ENCODE data around the gene DIS3L2.
"Not testable (repeated sequence)": the region's sequence is repeated elsewhere in the genome, so short reads cannot be mapped to it uniquely, and the experiment has no call there.

Gene DIS3L2

DNA sequence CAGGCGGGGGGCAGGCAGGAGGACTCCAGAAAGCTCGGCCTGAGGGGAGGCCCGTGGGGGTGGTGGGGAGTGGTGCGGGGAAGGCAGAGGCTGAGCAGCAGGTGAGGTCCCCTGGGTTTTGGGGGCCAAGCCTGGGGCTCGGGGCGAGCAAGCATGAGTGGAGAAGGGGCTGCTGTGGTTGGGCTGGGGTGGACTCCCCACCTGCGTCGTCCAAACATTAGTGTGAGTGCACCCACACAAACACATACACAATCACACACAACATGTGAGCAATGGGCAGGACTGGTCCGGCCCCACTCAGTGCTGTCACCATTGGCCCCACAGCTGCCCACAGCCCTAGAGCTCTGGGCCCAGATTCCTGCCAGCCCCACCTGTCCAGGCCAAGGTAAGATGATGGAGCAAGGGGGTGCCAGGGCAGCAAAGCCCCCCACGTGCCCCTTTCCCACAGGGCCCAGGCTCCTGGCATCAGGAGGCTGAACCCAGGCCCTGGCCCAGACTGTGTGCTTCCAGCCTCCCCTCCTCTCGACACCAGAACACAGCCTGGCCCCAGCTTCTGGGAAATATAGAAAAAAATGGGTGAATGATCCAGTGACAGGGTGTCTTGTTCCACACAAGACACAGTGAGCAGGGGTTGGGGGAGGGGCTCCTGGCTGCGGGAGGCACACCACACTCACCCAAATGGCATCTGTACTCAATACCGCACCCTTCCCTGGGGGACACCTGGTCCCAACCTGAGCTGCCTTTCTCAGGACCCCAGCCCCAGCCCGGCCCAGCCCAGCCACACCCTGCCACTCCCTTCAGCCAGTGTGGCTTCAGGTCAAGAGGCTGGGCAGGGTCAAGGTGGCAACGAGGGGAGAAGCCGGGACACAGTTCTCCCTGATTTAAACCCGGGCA, 416.6 kb downstream of the DIS3L2 start:
- DNase-seq = no peak

DNA sequence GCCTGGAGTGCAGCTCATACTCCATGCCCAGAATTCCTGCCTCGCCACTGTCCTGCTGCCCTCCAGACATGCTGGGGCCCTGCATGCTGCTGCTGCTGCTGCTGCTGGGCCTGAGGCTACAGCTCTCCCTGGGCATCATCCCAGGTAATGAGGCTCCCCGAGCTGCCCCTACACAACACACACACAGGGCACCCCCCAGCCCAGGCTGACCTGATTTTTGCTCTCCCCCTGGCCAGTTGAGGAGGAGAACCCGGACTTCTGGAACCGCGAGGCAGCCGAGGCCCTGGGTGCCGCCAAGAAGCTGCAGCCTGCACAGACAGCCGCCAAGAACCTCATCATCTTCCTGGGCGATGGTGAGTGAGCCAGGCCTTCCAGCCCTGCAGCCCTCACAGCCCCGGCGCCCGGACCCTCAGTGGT, 417.2 kb downstream of the DIS3L2 start, which contains the start of gene ALPP:
TSS of gene ALPP (plus strand) at position 17 of the 417 bp plus-strand sequence. CDS start at position 69, 52 bp downstream.
- not testable (repeated sequence) for DNase-seq

DNA sequence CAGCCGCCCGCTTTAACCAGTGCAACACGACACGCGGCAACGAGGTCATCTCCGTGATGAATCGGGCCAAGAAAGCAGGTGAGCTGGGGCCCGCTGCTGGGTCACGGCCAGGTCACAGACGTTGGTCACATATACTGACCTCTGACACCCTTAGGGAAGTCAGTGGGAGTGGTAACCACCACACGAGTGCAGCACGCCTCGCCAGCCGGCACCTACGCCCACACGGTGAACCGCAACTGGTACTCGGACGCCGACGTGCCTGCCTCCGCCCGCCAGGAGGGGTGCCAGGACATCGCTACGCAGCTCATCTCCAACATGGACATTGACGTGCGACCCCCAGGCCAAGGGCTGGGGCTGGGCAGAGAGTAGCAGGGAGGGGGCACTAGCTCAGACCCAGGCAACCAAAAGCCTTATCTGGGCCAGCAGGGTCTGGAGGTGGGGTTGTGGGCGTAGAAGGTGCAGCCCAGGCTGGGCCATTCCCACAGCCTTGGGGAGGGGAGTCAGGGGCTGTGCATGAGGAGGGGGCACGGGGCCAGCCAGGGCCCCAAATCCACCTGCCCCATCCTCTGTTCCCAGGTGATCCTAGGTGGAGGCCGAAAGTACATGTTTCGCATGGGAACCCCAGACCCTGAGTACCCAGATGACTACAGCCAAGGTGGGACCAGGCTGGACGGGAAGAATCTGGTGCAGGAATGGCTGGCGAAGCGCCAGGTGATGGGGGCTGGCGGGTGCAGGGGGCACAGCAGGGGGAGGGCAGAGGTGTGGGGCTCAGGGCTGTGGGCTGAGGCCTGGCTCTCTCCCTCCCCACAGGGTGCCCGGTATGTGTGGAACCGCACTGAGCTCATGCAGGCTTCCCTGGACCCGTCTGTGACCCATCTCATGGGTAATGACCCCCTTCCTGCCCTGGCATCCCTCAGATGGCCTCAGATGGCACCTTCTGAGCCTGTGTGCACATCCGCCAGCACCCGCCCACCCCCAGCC, 418.4 kb downstream of the DIS3L2 start:
- DNase-seq = not testable (repeated sequence)

DNA sequence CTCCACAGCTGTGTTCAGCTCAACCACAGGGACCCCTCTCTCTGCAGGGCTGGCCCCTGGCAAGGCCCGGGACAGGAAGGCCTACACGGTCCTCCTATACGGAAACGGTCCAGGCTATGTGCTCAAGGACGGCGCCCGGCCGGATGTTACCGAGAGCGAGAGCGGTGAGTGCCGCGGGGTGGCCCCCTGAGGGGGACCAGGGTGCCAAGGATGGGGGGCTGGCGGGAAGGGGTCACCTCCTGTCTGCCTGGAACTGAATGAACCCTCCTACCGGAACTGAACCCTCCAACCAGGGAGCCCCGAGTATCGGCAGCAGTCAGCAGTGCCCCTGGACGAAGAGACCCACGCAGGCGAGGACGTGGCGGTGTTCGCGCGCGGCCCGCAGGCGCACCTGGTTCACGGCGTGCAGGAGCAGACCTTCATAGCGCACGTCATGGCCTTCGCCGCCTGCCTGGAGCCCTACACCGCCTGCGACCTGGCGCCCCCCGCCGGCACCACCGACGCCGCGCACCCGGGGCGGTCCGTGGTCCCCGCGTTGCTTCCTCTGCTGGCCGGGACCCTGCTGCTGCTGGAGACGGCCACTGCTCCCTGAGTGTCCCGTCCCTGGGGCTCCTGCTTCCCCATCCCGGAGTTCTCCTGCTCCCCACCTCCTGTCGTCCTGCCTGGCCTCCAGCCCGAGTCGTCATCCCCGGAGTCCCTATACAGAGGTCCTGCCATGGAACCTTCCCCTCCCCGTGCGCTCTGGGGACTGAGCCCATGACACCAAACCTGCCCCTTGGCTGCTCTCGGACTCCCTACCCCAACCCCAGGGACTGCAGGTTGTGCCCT, 419.9 kb downstream of the DIS3L2 start:
- not testable (repeated sequence) for DNase-seq

DNA sequence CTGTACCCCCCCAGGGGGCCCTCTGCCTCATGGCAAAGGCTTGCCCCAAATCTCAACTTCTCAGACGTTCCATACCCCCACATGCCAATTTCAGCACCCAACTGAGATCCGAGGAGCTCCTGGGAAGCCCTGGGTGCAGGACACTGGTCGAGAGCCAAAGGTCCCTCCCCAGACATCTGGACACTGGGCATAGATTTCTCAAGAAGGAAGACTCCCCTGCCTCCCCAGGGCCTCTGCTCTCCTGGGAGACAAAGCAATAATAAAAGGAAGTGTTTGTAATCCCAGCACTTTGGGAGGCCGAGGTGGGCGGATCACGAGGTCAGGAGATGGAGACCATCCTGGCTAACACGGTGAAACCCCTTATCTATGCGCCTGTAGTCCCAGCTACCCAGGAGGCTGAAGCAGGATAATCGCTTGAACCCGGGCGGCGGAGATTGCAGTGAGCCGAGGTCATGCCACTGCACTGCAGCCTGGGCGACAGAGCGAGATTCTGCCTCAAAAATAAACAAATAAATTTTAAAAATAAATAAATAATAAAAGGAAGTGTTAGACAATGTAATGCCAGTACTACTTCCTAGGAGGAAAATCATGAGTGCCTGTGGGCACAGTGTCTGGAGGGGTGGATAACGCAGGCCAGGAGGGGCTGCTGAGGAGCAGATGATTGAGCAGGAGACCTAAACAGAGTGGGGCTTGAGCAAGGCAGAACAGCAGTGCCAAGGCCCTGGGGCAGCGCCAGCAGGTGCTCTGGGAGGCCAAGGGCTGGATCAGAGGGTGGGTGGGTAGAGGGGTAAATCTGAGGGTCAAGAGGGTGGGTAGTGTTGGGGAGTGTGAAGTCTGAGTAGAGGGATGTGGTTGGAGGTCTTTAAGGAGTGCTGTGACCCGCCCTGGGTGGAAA, 421.1 kb downstream of the DIS3L2 start:
- DNase-seq = no peak

DNA sequence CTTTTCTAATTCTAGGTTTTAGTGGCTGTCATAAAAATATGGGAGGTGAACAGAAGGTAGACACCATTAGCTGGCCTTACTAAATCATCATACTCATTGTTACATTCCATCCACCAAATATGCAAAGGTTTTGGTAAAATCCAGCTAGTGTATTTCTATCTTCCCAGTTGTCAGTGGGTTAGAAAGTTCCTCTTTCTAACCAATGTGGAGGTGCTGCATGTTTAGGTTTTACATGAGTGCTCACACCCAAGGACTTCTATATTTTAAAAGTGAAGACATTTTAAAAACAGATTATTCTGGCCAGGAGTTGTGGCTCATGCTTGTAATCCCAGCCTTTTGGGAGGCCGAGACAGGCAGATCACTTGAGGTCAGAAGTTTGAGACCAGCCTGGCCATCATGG, 423.0 kb downstream of the DIS3L2 start:
- DNase-seq = no peak

DNA sequence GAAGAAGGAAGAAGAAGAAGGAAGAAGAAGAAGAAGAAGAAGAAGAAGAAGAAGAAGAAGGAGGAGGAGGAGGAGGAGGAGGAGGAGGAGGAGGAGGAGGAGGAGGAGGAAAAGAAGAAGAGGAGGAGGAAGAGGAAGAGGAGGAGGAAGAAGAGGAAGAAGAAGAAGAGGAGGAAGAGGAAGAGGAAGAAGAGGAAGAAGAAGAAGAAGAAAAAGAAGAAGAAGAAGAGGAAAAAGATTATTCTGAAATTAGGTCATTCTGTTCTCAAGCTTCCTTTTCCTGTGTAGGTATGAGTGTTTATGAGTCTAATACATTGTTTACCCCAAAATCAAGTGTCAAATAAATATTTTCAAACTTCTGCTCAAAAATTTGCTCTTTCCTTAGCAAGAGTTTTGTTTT, 423.5 kb downstream of the DIS3L2 start:
- not testable (repeated sequence) for DNase-seq

DNA sequence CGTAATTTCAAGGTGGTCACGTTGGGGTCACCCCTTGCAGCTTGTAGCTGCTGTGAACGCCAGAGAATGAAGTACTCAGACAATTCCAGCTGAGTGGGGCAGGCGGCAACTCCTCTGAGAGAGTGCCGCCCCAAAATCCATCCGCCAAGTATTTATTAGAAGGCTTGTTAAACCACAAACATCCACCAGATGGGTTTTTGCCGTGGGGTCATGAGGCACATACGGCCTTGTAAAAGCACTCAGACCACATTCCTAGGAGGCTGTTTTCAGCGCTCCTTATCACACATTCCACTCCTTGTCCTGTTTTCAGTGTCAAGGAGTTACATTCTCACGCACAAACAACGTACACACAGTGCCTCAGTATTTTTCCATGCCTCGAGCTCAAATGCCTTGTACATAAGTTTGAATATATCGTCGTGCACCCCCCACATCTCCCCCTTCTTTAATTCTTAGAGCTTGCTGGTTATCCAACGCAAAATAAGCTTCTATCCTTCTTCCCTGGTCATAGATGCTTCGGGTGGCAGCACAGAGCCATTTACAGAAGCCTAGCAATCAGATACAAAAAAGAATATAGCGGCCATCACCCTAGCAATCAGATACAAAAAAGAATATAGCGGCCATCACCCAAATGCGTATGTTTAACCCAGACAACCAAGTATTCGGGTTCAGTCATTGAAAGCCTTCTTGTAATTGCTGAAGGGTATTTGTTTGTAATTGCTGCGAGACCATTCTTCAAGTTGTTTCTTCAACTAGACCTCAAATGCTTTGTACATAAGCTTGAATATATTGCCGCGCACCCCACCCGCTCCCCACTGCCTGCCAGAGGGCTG, 424.4 kb downstream of the DIS3L2 start:
- no peak for DNase-seq

DNA sequence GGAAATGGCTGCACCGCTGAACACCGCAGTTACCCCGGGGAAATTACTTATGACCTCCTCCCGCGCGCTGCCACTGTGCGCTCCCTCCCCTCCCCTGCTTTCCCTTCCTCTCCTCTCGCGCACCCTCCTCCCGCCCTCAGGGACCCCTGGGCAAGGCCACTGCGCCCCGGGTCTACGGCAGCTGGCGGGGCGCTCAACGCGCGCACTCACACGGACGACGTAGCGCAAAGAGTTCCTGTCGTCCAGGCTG, 424.9 kb downstream of the DIS3L2 start:
- no peak for DNase-seq

All from suppressor macrophage treated with lipopolysaccharide for 4 hours (primary cell).